ENCODE measurements around the gene FRMPD1. TPM values are rescaled to one million over a fixed set of nuclear protein-coding genes. Genes with fewer than 3 reads are reported as not detected.

Gene FRMPD1
- total RNA-seq, 1 donor from 2014 or later: 0.31 TPM

DNA sequence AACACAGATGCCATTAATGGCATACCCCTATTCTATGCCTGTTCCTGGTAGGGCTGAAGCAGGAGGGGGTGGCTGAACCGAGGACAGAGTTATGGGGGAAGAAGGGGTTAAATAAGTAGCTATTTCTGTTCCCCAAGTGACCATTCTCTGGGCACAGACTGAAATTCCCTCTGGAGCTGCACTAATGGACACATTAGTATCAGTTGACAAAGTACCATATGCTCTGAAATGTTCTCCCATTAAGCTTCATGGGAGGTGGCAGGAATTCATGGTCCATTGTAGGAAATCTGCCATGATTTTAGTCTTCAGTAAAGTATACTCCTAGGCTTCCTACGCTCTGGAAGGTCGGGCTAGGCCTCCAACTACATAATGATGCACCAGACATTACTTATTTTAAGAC, 10.5 kb upstream of the FRMPD1 start:
- no peaks in the 10 kb centered on the region for H3K9me3 Mint-ChIP-seq (ENCODE audit: low read depth)
- TF ChIP-seq, protein P1, sequence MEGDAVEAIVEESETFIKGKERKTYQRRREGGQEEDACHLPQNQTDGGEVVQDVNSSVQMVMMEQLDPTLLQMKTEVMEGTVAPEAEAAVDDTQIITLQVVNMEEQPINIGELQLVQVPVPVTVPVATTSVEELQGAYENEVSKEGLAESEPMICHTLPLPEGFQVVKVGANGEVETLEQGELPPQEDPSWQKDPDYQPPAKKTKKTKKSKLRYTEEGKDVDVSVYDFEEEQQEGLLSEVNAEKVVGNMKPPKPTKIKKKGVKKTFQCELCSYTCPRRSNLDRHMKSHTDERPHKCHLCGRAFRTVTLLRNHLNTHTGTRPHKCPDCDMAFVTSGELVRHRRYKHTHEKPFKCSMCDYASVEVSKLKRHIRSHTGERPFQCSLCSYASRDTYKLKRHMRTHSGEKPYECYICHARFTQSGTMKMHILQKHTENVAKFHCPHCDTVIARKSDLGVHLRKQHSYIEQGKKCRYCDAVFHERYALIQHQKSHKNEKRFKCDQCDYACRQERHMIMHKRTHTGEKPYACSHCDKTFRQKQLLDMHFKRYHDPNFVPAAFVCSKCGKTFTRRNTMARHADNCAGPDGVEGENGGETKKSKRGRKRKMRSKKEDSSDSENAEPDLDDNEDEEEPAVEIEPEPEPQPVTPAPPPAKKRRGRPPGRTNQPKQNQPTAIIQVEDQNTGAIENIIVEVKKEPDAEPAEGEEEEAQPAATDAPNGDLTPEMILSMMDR (IDR thresholded peaks at IDR 0.05; ENCODE audit: unreplicated experiment): no peak
- peaks cover 34% of the 10 kb centered on the region for H3K27me3 Mint-ChIP-seq
- DNase-seq (ENCODE audit: low spot score, unreplicated experiment): no peak
- no peaks in the 10 kb centered on the region for H3K36me3 Mint-ChIP-seq (ENCODE audit: insufficient read depth)
- H3K27ac Mint-ChIP-seq: peak overlapping the region; percentile 22
- H3K4me3 Mint-ChIP-seq (ENCODE audit: low read depth): no peak overlapping the region
- H3K4me1 Mint-ChIP-seq (ENCODE audit: low read depth): no peaks in the 10 kb centered on the region

DNA sequence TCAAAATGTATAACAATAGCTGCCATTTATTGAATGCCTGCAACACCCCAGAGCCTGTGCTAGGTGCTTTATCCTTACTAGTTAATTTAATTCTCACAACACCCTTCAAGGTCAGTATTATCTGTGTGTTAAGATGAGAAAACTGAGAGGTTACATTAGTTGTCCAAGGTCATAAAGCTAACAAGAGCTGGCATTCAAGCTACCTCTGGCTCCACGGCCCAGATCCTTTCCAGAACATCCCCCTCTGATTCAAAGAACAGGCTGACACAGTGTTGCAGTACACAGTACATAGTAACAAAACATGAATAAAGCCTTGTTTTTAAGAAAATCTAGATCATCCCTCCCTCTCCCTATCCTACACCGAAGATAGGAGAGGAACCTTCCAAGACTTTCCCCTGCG, 9.4 kb upstream of the FRMPD1 start:
- H3K27me3 Mint-ChIP-seq: peaks cover 44% of the 10 kb centered on the region
- no peaks in the 10 kb centered on the region for H3K4me1 Mint-ChIP-seq (ENCODE audit: low read depth)
- DNase-seq (ENCODE audit: low spot score, unreplicated experiment): no peak
- H3K27ac Mint-ChIP-seq: no peak overlapping the region
- H3K4me3 Mint-ChIP-seq (ENCODE audit: low read depth): no peak overlapping the region
- no peaks in the 10 kb centered on the region for H3K36me3 Mint-ChIP-seq (ENCODE audit: insufficient read depth)
- TF ChIP-seq, protein P1 (IDR thresholded peaks at IDR 0.05; ENCODE audit: unreplicated experiment): no peak
- no peaks in the 10 kb centered on the region for H3K9me3 Mint-ChIP-seq (ENCODE audit: low read depth)

DNA sequence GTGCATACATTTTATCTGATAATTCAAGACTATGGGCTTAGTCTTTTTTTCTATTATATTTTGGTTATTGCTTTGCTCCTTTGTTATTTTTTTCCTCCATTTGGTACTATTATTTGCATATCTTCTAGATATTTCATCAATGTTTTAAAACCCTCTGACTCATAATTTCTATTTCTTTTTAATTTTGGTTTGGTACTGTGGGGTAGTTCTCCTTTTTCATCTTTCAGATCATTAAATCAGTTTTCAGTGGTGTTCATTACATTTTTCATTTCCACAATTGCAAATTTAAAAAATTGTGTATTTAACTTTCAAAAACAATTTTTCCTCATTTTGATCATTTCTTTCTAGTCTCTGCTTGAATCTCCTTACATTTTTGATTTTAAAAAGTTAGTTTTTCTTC, 7.5 kb upstream of the FRMPD1 start:
- no peaks in the 10 kb centered on the region for H3K4me1 Mint-ChIP-seq (ENCODE audit: low read depth)
- no peak overlapping the region for H3K4me3 Mint-ChIP-seq (ENCODE audit: low read depth)
- TF ChIP-seq, protein P1 (IDR thresholded peaks at IDR 0.05; ENCODE audit: unreplicated experiment): no peak
- DNase-seq (ENCODE audit: low spot score, unreplicated experiment): no peak
- H3K9me3 Mint-ChIP-seq (ENCODE audit: low read depth): no peaks in the 10 kb centered on the region
- H3K36me3 Mint-ChIP-seq (ENCODE audit: insufficient read depth): no peaks in the 10 kb centered on the region
- H3K27me3 Mint-ChIP-seq: peaks cover 58% of the 10 kb centered on the region
- no peak overlapping the region for H3K27ac Mint-ChIP-seq

DNA sequence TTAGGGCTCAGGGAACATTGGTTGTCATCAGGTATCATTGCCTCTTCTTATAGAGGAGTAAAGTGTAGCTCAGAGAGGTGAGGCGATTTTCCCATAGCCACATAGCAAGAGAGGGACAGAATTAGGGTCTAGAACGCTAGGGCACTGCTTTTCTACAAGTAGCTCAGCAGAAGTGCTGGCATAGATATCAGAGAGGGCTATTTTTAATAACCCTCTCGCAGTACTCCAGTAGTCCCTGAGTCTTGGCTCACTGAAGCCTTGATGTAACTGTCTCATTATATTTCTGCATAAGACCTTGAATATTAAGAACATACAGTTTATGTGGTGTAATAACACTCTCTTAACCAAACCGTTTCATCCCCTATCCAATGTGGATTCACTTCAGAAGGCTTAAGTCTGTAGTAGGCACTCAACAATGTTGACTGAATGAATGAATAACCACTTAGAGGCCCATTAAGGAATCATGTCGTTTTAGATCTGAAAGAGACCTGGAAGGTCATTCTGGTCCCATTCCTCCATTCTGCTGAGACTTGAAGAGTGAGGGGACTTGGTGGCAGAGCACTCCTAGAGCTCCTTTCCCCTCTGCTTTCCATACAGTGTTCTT, 4.7 kb upstream of the FRMPD1 start:
- no peak for DNase-seq (ENCODE audit: low spot score, unreplicated experiment)
- Mint-ChIP-seq H3K27me3 (peaks cover 78% of the 10 kb centered on the region), H3K36me3 (ENCODE audit: insufficient read depth) (no peaks in the 10 kb centered on the region), H3K9me3 (ENCODE audit: low read depth) (no peaks in the 10 kb centered on the region), H3K27ac (no peak overlapping the region), H3K4me1 (ENCODE audit: low read depth) (no peaks in the 10 kb centered on the region), H3K4me3 (ENCODE audit: low read depth) (no peak overlapping the region)
- TF ChIP-seq, protein P1 (IDR thresholded peaks at IDR 0.05; ENCODE audit: unreplicated experiment): no peak

GRCh38 chr9:37650299-37650872, 368 bp upstream of the FRMPD1 start:
- no peaks in the 10 kb centered on the region for H3K9me3 Mint-ChIP-seq (ENCODE audit: low read depth)
- no peak overlapping the region for H3K27ac Mint-ChIP-seq
- H3K27me3 Mint-ChIP-seq: peaks cover 85% of the 10 kb centered on the region
- H3K36me3 Mint-ChIP-seq (ENCODE audit: insufficient read depth): no peaks in the 10 kb centered on the region
- TF ChIP-seq, protein P1 (IDR thresholded peaks at IDR 0.05; ENCODE audit: unreplicated experiment): no peak
- peak; percentile 63 for DNase-seq (ENCODE audit: low spot score, unreplicated experiment)
- peaks cover 11% of the 10 kb centered on the region for H3K4me1 Mint-ChIP-seq (ENCODE audit: low read depth)
- peak overlapping the region; percentile 66 for H3K4me3 Mint-ChIP-seq (ENCODE audit: low read depth)

All from progenitor cell of endocrine pancreas (in vitro differentiated cells).